ENCODE measurements around the gene OSBPL8. TPM values are rescaled to one million over a fixed set of nuclear protein-coding genes. Genes with fewer than 3 reads are reported as not detected.

Gene OSBPL8
- total and polyA plus RNA-seq, 2 experiments from 2014 or later, result 78.0 to 124 TPM

DNA sequence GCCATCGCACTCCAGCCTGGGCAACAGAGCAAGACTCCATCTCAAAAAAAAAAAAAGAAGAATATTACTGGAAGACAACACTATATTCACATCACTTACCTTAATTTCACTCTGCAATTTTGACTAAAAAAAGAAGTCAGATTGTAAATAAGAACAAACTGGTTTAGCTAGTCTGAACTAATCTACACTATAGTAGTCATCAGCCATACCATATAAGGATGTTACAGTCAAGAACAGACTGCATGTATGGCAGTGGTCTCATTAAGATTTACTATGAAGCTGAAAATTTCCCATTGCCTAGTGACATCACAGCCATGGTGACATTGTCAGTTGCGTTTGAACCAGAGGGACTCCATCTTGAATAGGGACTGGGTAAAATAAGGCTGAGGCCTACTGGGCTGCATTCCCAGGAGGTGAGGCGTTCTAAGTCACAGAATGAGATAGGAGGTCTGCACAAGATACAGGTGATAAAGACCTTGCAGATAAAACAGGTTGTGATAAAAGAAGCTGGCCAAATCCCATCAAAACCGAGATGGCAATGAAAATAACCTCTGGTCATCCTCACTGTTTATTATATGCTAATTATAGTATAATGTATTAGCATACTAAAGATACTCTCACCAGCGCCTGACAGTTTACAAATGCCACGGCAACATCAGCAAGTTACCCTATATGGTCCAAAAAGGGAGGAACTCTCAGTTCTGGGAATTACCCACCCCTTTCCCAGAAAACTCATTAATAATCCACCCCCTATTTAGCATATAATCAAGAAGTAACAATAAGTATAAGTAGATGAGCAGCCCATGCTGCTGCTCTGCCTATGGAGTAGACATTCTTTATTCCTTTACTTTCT is 51.2 kb downstream of the OSBPL8 start:
- Histone ChIP-seq H4K20me1 (replicated peaks; ENCODE audit: insufficient read depth) (peaks cover 6% of the 10 kb centered on the region; the same call in 1 of the 2 replicates), H3K36me3 (ENCODE audit: insufficient read depth) (0 out of 2 replicates have a peak, but pooled peaks cover 2% of the 10 kb centered on the region), H3K4me2 (no peak overlapping the region), H3K27me3 (ENCODE audit: insufficient read depth) (no peaks in the 10 kb centered on the region), H2AFZ (no peak overlapping the region), H3K4me3 (no peak overlapping the region), H3K4me1 (ENCODE audit: insufficient read depth) (peaks cover 19% of the 10 kb centered on the region; the same call in 1 of the 2 replicates), H3F3A (replicated peaks; ENCODE audit: low read depth) (no peaks in the 10 kb centered on the region), H3K27ac (ENCODE audit: low read depth) (no peak overlapping the region), H3K79me2 (replicated peaks; ENCODE audit: insufficient read depth) (peaks cover 69% of the 10 kb centered on the region), H3K9me2 (ENCODE audit: insufficient read depth) (no peaks in the 10 kb centered on the region; the same call in 1 of the 2 replicates)
- no peak for DNase-seq (ENCODE audit: low spot score)
- no peaks in the 10 kb centered on the region for H3K27me3 Mint-ChIP-seq (ENCODE audit: insufficient read depth, low read depth, poor library complexity)
- no peak overlapping the region for H3K4me3 Mint-ChIP-seq
- peaks cover 18% of the 10 kb centered on the region for H3K9me3 Mint-ChIP-seq
- no peak overlapping the region for H3K27ac Mint-ChIP-seq
- H3K36me3 Mint-ChIP-seq (ENCODE audit: low read depth), result peaks cover 43% of the 10 kb centered on the region
- ATAC-seq, result no peak
- TF ChIP-seq, protein P1, sequence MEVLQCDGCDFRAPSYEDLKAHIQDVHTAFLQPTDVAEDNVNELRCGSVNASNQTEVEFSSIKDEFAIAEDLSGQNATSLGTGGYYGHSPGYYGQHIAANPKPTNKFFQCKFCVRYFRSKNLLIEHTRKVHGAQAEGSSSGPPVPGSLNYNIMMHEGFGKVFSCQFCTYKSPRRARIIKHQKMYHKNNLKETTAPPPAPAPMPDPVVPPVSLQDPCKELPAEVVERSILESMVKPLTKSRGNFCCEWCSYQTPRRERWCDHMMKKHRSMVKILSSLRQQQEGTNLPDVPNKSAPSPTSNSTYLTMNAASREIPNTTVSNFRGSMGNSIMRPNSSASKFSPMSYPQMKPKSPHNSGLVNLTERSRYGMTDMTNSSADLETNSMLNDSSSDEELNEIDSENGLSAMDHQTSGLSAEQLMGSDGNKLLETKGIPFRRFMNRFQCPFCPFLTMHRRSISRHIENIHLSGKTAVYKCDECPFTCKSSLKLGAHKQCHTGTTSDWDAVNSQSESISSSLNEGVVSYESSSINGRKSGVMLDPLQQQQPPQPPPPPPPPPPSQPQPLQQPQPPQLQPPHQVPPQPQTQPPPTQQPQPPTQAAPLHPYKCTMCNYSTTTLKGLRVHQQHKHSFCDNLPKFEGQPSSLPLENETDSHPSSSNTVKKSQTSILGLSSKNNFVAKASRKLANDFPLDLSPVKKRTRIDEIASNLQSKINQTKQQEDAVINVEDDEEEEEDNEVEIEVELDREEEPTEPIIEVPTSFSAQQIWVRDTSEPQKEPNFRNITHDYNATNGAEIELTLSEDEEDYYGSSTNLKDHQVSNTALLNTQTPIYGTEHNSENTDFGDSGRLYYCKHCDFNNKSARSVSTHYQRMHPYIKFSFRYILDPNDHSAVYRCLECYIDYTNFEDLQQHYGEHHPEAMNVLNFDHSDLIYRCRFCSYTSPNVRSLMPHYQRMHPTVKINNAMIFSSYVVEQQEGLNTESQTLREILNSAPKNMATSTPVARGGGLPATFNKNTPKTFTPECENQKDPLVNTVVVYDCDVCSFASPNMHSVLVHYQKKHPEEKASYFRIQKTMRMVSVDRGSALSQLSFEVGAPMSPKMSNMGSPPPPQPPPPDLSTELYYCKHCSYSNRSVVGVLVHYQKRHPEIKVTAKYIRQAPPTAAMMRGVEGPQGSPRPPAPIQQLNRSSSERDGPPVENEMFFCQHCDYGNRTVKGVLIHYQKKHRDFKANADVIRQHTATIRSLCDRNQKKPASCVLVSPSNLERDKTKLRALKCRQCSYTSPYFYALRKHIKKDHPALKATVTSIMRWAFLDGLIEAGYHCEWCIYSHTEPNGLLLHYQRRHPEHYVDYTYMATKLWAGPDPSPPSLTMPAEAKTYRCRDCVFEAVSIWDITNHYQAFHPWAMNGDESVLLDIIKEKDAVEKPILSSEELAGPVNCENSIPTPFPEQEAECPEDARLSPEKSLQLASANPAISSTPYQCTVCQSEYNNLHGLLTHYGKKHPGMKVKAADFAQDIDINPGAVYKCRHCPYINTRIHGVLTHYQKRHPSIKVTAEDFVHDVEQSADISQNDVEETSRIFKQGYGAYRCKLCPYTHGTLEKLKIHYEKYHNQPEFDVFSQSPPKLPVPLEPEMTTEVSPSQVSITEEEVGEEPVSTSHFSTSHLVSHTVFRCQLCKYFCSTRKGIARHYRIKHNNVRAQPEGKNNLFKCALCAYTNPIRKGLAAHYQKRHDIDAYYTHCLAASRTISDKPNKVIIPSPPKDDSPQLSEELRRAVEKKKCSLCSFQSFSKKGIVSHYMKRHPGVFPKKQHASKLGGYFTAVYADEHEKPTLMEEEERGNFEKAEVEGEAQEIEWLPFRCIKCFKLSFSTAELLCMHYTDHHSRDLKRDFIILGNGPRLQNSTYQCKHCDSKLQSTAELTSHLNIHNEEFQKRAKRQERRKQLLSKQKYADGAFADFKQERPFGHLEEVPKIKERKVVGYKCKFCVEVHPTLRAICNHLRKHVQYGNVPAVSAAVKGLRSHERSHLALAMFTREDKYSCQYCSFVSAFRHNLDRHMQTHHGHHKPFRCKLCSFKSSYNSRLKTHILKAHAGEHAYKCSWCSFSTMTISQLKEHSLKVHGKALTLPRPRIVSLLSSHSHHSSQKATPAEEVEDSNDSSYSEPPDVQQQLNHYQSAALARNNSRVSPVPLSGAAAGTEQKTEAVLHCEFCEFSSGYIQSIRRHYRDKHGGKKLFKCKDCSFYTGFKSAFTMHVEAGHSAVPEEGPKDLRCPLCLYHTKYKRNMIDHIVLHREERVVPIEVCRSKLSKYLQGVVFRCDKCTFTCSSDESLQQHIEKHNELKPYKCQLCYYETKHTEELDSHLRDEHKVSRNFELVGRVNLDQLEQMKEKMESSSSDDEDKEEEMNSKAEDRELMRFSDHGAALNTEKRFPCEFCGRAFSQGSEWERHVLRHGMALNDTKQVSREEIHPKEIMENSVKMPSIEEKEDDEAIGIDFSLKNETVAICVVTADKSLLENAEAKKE (CRISPR knock-in tag; IDR thresholded peaks at IDR 0.05), result no peak
- TF ChIP-seq, protein P2, sequence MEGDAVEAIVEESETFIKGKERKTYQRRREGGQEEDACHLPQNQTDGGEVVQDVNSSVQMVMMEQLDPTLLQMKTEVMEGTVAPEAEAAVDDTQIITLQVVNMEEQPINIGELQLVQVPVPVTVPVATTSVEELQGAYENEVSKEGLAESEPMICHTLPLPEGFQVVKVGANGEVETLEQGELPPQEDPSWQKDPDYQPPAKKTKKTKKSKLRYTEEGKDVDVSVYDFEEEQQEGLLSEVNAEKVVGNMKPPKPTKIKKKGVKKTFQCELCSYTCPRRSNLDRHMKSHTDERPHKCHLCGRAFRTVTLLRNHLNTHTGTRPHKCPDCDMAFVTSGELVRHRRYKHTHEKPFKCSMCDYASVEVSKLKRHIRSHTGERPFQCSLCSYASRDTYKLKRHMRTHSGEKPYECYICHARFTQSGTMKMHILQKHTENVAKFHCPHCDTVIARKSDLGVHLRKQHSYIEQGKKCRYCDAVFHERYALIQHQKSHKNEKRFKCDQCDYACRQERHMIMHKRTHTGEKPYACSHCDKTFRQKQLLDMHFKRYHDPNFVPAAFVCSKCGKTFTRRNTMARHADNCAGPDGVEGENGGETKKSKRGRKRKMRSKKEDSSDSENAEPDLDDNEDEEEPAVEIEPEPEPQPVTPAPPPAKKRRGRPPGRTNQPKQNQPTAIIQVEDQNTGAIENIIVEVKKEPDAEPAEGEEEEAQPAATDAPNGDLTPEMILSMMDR (conservative IDR thresholded peaks at IDR 0.05; ENCODE audit: low read depth in 2 of 2), result no peak
- TF ChIP-seq REST (IDR thresholded peaks at IDR 0.05; ENCODE audit: unreplicated experiment) (no peak), CREB1 (CRISPR knock-in tag; IDR thresholded peaks at IDR 0.05; ENCODE audit: low read depth) (no peak)
- peaks cover 7% of the 10 kb centered on the region; the same call in 2 of the 3 replicates for H3K4me1 Mint-ChIP-seq

Measured in GM23338 (cell line).